SK-N-SH (cell line): ENCODE data around the gene FAM228B.

Experiments used
- GABPA ChIP-seq: IDR thresholded peaks from 2 replicates; pipeline ENCODE4 v1.4.0; 2012; ENCODE audit warnings: low read depth, mild to moderate bottlenecking
- NFIC ChIP-seq: IDR thresholded peaks from 2 replicates; pipeline ENCODE4 v1.4.0; 2012; ENCODE audit warnings: borderline replicate concordance
- RAD21 ChIP-seq: IDR thresholded peaks from 2 replicates; pipeline ENCODE4 v1.6.1; 2012; ENCODE audit warnings: mild to moderate bottlenecking, low read length
- SIN3A ChIP-seq: IDR thresholded peaks from 2 replicates; pipeline ENCODE4 v1.6.1; 2012; ENCODE audit warnings: low read depth, mild to moderate bottlenecking, low read length, moderate library complexity, borderline replicate concordance
- TF ChIP-seq, protein P1 (sequence below): IDR thresholded peaks from 2 replicates; pipeline ENCODE4; 2012
- TF ChIP-seq, protein P2 (sequence below): IDR thresholded peaks from 2 replicates; pipeline ENCODE4 v1.4.0; 2012; ENCODE audit warnings: low read depth, borderline replicate concordance

DNA sequence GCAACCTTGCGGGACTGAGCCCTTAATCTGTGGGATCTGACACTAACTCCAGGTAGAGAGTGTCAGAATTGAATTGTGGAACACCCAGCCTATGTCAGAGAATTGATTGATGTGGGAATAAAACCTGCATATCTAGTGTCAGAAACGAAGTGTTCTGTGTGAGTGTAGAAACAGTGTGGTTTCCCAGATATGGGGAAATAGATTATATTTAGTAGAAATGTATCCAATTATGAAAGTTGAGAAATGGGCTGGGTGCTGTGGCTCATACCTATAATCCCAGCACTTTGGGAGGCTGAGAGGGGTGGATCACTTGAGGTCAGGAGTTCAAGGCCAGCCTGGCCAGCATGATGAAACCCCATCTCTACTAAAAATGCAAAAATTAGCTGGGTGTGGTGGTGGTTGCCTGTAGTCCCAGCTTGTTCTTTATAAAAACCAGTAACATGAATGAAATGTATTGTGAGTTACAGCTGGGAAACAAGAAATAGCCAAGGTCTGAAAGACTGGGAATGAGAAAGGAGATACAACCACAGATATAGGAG lies 34.4 kb upstream of the FAM228B start:
- TF ChIP-seq NFIC (no peak), RAD21 (no peak), SIN3A (no peak), GABPA (no peak)
- TF ChIP-seq, protein P1, sequence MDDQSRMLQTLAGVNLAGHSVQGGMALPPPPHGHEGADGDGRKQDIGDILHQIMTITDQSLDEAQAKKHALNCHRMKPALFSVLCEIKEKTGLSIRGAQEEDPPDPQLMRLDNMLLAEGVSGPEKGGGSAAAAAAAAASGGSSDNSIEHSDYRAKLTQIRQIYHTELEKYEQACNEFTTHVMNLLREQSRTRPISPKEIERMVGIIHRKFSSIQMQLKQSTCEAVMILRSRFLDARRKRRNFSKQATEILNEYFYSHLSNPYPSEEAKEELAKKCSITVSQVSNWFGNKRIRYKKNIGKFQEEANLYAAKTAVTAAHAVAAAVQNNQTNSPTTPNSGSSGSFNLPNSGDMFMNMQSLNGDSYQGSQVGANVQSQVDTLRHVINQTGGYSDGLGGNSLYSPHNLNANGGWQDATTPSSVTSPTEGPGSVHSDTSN = no peak
- TF ChIP-seq, protein P2, sequence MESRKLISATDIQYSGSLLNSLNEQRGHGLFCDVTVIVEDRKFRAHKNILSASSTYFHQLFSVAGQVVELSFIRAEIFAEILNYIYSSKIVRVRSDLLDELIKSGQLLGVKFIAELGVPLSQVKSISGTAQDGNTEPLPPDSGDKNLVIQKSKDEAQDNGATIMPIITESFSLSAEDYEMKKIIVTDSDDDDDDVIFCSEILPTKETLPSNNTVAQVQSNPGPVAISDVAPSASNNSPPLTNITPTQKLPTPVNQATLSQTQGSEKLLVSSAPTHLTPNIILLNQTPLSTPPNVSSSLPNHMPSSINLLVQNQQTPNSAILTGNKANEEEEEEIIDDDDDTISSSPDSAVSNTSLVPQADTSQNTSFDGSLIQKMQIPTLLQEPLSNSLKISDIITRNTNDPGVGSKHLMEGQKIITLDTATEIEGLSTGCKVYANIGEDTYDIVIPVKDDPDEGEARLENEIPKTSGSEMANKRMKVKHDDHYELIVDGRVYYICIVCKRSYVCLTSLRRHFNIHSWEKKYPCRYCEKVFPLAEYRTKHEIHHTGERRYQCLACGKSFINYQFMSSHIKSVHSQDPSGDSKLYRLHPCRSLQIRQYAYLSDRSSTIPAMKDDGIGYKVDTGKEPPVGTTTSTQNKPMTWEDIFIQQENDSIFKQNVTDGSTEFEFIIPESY = no peak
